Measurements from ENCODE around the gene HELQ.
A peak's percentile ranks its signal among the peaks of the same experiment; 100 is the strongest.
"Not testable (repeated sequence)": the region's sequence is repeated elsewhere in the genome, so short reads cannot be mapped to it uniquely, and the experiment has no call there.

Gene HELQ

GRCh38 chr4:83455281-83456183 is at the start of gene HELQ, which contains the start of gene MRPS18C:
HELQ (minus strand) TSS chr4:83455823; CDS start chr4:83455693, 130 bp downstream.
MRPS18C (plus strand) TSS chr4:83456058; CDS start chr4:83456078, 20 bp downstream.
- peak; percentile 85 for DNase-seq

GRCh38 chr4:83504996-83505395 is 49.4 kb upstream of the HELQ start:
- DNase-seq: no peak

GRCh38 chr4:83504503-83504902 is 48.9 kb upstream of the HELQ start:
- DNase-seq: no peak

- no peak for DNase-seq
These were observed 48.4 kb upstream of the HELQ start for GRCh38 chr4:83503974-83504373.

GRCh38 chr4:83501671-83502070 is 46.0 kb upstream of the HELQ start:
- DNase-seq: not testable (repeated sequence)

GRCh38 chr4:83498187-83498586 is 42.6 kb upstream of the HELQ start:
- DNase-seq: no peak

GRCh38 chr4:83496085-83496917 is 40.7 kb upstream of the HELQ start:
- not testable (repeated sequence) for DNase-seq

- no peak for DNase-seq
These were observed 35.3 kb upstream of the HELQ start for GRCh38 chr4:83490876-83491450.

GRCh38 chr4:83489711-83490326 is 34.2 kb upstream of the HELQ start:
- no peak for DNase-seq

GRCh38 chr4:83486457-83487129 is 31.0 kb upstream of the HELQ start:
- no peak for DNase-seq

GRCh38 chr4:83484500-83485461 is 29.2 kb upstream of the HELQ start, which contains the start of gene ABRAXAS1:
ABRAXAS1 (minus strand) TSS chr4:83485100; CDS start chr4:83485072, 28 bp downstream.
- DNase-seq: peak; percentile 95

- no peak for DNase-seq
These were observed 18.3 kb upstream of the HELQ start for GRCh38 chr4:83473966-83474365.

- DNase-seq: no peak
These were observed 17.8 kb upstream of the HELQ start for GRCh38 chr4:83473423-83473822.

- no peak for DNase-seq
These were observed 520 bp upstream of the HELQ start for GRCh38 chr4:83456184-83456501.

- no peak for DNase-seq
These were observed 937 bp downstream of the HELQ start for GRCh38 chr4:83454686-83455085.

GRCh38 chr4:83449009-83449408 is 6.6 kb downstream of the HELQ start:
- DNase-seq: no peak

GRCh38 chr4:83440899-83441298 is 14.7 kb downstream of the HELQ start:
- DNase-seq: no peak

GRCh38 chr4:83440148-83440814 is 15.3 kb downstream of the HELQ start:
- no peak for DNase-seq

- DNase-seq: no peak
These were observed 16.9 kb downstream of the HELQ start for GRCh38 chr4:83438719-83439118.

GRCh38 chr4:83436680-83437079 is 18.9 kb downstream of the HELQ start:
- no peak for DNase-seq

All from stimulated activated CD4-positive, alpha-beta T cell treated with anti-CD3 and anti-CD28 coated beads, Interleukin-12 subunit alpha, Interleukin-12 subunit beta, amount 100 ng/mL, for 4 hours (primary cell).